NCI-H146 treated with DMSO at 0.1 percent for 48 hours (cell line): Measurements from ENCODE around the gene AKIP1.
"Not testable (repeated sequence)": the region's sequence is repeated elsewhere in the genome, so short reads cannot be mapped to it uniquely, and the experiment has no call there.

Experiments
- DNase-seq: peaks from one replicate; lab custom pipeline; 2025; ENCODE audit not compliant: unreplicated experiment; lab: John Stamatoyannopoulos, UW

Gene AKIP1

GRCh38 chr11:8914661-8915018 lies 3.7 kb downstream of the AKIP1 start:
- DNase-seq: no peak

- DNase-seq: no peak
These were observed 6.3 kb downstream of the AKIP1 start for GRCh38 chr11:8917157-8917825.

- DNase-seq: no peak
These were observed 11.7 kb downstream of the AKIP1 start for GRCh38 chr11:8922691-8923090.

GRCh38 chr11:8925711-8926110 lies 14.7 kb downstream of the AKIP1 start:
- DNase-seq: no peak

GRCh38 chr11:8926236-8926635 lies 15.2 kb downstream of the AKIP1 start:
- no peak for DNase-seq

GRCh38 chr11:8927233-8927632 lies 16.2 kb downstream of the AKIP1 start:
- no peak for DNase-seq

GRCh38 chr11:8928205-8928604 lies 17.2 kb downstream of the AKIP1 start:
- no peak for DNase-seq

- no peak for DNase-seq
These were observed 18.1 kb downstream of the AKIP1 start for GRCh38 chr11:8928981-8929615.

GRCh38 chr11:8930456-8931175 lies 19.6 kb downstream of the AKIP1 start:
- no peak for DNase-seq

GRCh38 chr11:8932564-8933180 lies 21.7 kb downstream of the AKIP1 start, which contains the start of gene C11orf16:
C11orf16 (minus strand) TSS chr11:8932947; CDS start chr11:8932308, 639 bp downstream.
- peak; percentile 9 for DNase-seq

- no peak for DNase-seq
These were observed 22.9 kb downstream of the AKIP1 start for GRCh38 chr11:8933931-8934330.

- no peak for DNase-seq
These were observed 23.9 kb downstream of the AKIP1 start for GRCh38 chr11:8934742-8935488.

- DNase-seq: not testable (repeated sequence)
These were observed 24.8 kb downstream of the AKIP1 start for GRCh38 chr11:8935789-8936188.

GRCh38 chr11:8937159-8937558 lies 26.2 kb downstream of the AKIP1 start:
- no peak for DNase-seq

GRCh38 chr11:8937659-8938058 lies 26.7 kb downstream of the AKIP1 start:
- DNase-seq: no peak

- DNase-seq: no peak
These were observed 30.5 kb downstream of the AKIP1 start for GRCh38 chr11:8941341-8942103.

- no peak for DNase-seq
These were observed 31.6 kb downstream of the AKIP1 start, which contains the start of gene ASCL3 for GRCh38 chr11:8942518-8943066. ASCL3 (minus strand) TSS chr11:8943016; CDS start chr11:8938161, 4,855 bp downstream.

GRCh38 chr11:8947230-8947943 lies 36.4 kb downstream of the AKIP1 start:
- DNase-seq: no peak

- no peak for DNase-seq
These were observed 37.9 kb downstream of the AKIP1 start for GRCh38 chr11:8948886-8949285.
